CD4-positive, alpha-beta memory T cell (primary cell): Measurements from ENCODE around the gene RPS6KA3. TPM values are rescaled to one million over a fixed set of nuclear protein-coding genes. Genes with fewer than 3 reads are reported as not detected.
A peak's percentile ranks its signal among the peaks of the same experiment; 100 is the strongest.
"Not testable (repeated sequence)": the region's sequence is repeated elsewhere in the genome, so short reads cannot be mapped to it uniquely, and the experiment has no call there.

Experiments used
- CTCF ChIA-PET: fragments of 350-600 bp; sonication (Branson Sonifier 250); formaldehyde crosslinking; loops from one replicate; lab custom pipeline; 2021; ENCODE audit warnings: inconsistent platforms; ENCODE audit not compliant: partially characterized antibody; lab: Charles Lee
- POLR2A ChIA-PET: fragments of 350-600 bp; sonication (Branson Sonifier 250); formaldehyde crosslinking; loops from one replicate; lab custom pipeline; 2021; ENCODE audit not compliant: partially characterized antibody; lab: Charles Lee
- DNase-seq, 5 donors: peaks; one replicate each; pipeline versions ENCODE4 v3.0.0 to v3.0.0-alpha.2; 2020 to 2022; ENCODE audit warnings: mixed read lengths in 1 of 5
- H3K27ac ChIP-seq: one replicate; pipeline ENCODE4 v1.7.0; 2013; ENCODE audit warnings: low read depth, low read length
- H3K27me3 ChIP-seq: 2 replicates; pipeline ENCODE4 v1.7.0; 2013; ENCODE audit warnings: mild to moderate bottlenecking, low read length, moderate library complexity; ENCODE audit not compliant: insufficient read depth
- H3K36me3 ChIP-seq: 2 replicates; pipeline ENCODE4 v1.7.0; 2013; ENCODE audit warnings: mild to moderate bottlenecking, low read length, moderate library complexity; ENCODE audit not compliant: insufficient read depth
- H3K4me1 ChIP-seq: 2 replicates; pipeline ENCODE4 v1.7.0; 2013; ENCODE audit warnings: mild to moderate bottlenecking, low read length, moderate library complexity; ENCODE audit not compliant: insufficient read depth
- H3K4me3 ChIP-seq, 2 donors: one replicate each; pipeline ENCODE4 v1.7.0; 2013; ENCODE audit warnings: low read length in 2 of 2, mild to moderate bottlenecking in 1 of 2
- H3K9me3 ChIP-seq, 2 donors: one replicate each; pipeline ENCODE4 v1.7.0; 2013; ENCODE audit warnings: low read length in 2 of 2, control low read depth in 1 of 2; ENCODE audit not compliant: control insufficient read depth in 1 of 2
- H3K27ac Mint-ChIP-seq, 7 donors: one replicate each; pipeline ENCODE4 v1.8.0; 2020 to 2021; ENCODE audit warnings: mixed read lengths in 7 of 7, mild to moderate bottlenecking in 6 of 7, inconsistent platforms in 3 of 7, moderate library complexity in 3 of 7
- H3K27me3 Mint-ChIP-seq, 2 donors: one replicate each; pipeline ENCODE4 v1.8.0; 2020 to 2021; ENCODE audit warnings: mixed read lengths in 2 of 2
- H3K36me3 Mint-ChIP-seq, 2 donors: one replicate each; pipeline ENCODE4 v1.8.0; 2020 to 2021; ENCODE audit warnings: mixed read lengths in 2 of 2, inconsistent platforms in 1 of 2, mild to moderate bottlenecking in 1 of 2
- H3K4me1 Mint-ChIP-seq, 4 donors: one replicate each; pipeline ENCODE4 v1.8.0; 2020 to 2021; ENCODE audit warnings: mixed read lengths in 4 of 4, mild to moderate bottlenecking in 1 of 4
- H3K4me3 Mint-ChIP-seq, 8 donors: one replicate each; pipeline ENCODE4 v1.8.0; 2020 to 2021; ENCODE audit warnings: mixed read lengths in 8 of 8, mild to moderate bottlenecking in 7 of 8, moderate library complexity in 6 of 8, inconsistent platforms in 3 of 8
- H3K9me3 Mint-ChIP-seq, 8 donors: one replicate each; pipeline ENCODE4 v1.8.0; 2020 to 2021; ENCODE audit warnings: mixed read lengths in 8 of 8, mild to moderate bottlenecking in 5 of 8, inconsistent platforms in 3 of 8, moderate library complexity in 1 of 8
- intact Hi-C: fragments of 100-400 bp; cut with micrococcal nuclease; formaldehyde crosslinking; loops from one replicate; pipeline ENCODE4 v1.15.1; 2023
- polyA plus RNA-seq, 2 donors: library from polyadenylated mRNA; unstranded; fragments of 300-500 nt; fragmentation: Illumina TruSeq; gene quantifications; one replicate each; pipeline ENCODE4 v1.2.3, GENCODE V29; 2021
- total RNA-seq, 2 experiments: library from RNA; stranded (reverse); gene quantifications; one replicate each; pipeline ENCODE4 v1.2.3, GENCODE V29; 2021

Gene RPS6KA3
- total and polyA plus RNA-seq, 4 experiments from 2014 or later: 39.7 to 139 (median 99.2) TPM

DNA sequence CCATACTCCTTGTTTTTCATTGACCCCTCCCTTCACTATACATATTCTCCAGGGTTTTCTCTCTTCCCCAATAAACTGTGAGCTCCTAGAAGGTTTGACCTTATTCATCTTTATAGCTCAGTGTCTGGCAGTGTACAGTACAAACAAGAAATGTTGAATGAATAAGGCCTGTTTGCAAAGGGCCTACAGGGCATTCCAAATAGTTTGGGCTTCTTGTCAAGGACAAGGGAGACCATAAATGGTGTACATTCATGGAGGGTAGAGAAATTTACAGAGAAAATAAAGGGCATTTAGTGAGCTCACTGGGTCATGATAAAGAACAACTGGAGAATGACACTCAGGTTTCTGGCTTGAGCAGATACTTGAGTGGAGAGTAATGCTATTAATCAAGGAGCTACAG lies 77.5 kb downstream of the RPS6KA3 start:
- Histone ChIP-seq H3K4me3 (no peak overlapping the region), H3K4me1 (no peaks in the 10 kb centered on the region), H3K27me3 (no peaks in the 10 kb centered on the region), H3K9me3 (no peaks in the 10 kb centered on the region), H3K36me3 (peaks cover 9% of the 10 kb centered on the region), H3K27ac (no peak overlapping the region)
- peaks cover 0 to 4% (median under 1%) of the 10 kb centered on the region in 4 donors for H3K4me1 Mint-ChIP-seq
- H3K4me3 Mint-ChIP-seq: no peak overlapping the region
- ChIA-PET CTCF (no interaction called here), POLR2A (interaction anchor here (1.0 kb wide), 1 partner anchor 24 kb away, joined by 4 read pairs; no protein-coding TSS in a partner anchor)
- no peak for DNase-seq
- intact Hi-C loops: no loop called here
- no peaks in the 10 kb centered on the region for H3K9me3 Mint-ChIP-seq
- peak overlapping the region in 3 of 7 donors; percentile 3 to 88 (median 5) for H3K27ac Mint-ChIP-seq
- H3K36me3 Mint-ChIP-seq: peaks cover 21 to 32% of the 10 kb centered on the region in 2 donors
- no peaks in the 10 kb centered on the region for H3K27me3 Mint-ChIP-seq

GRCh38 chrX:20181598-20182329 lies 84.9 kb downstream of the RPS6KA3 start:
- Histone ChIP-seq H3K9me3 (no peaks in the 10 kb centered on the region), H3K4me3 (no peak overlapping the region), H3K27ac (no peak overlapping the region), H3K4me1 (peaks cover 13% of the 10 kb centered on the region), H3K27me3 (no peaks in the 10 kb centered on the region), H3K36me3 (peaks cover 12% of the 10 kb centered on the region)
- DNase-seq: no peak
- intact Hi-C loops: no loop called here
- CTCF ChIA-PET: no interaction called here
- peaks cover 4 to 15% (median 13%) of the 10 kb centered on the region in 4 donors for H3K4me1 Mint-ChIP-seq
- H3K27ac Mint-ChIP-seq: peak overlapping the region in 5 of 7 donors; percentile 33 to 81 (median 71)
- no peak overlapping the region for H3K4me3 Mint-ChIP-seq
- H3K36me3 Mint-ChIP-seq: peaks cover 5 to 39% of the 10 kb centered on the region in 2 donors
- H3K9me3 Mint-ChIP-seq: no peaks in the 10 kb centered on the region
- no peaks in the 10 kb centered on the region for H3K27me3 Mint-ChIP-seq
- POLR2A ChIA-PET: no interaction called here

- Mint-ChIP-seq H3K4me3 (no peak overlapping the region), H3K4me1 (peaks cover 1 to 8% (median 6%) of the 10 kb centered on the region in 4 donors), H3K27ac (no peak overlapping the region), H3K9me3 (no peaks in the 10 kb centered on the region), H3K27me3 (no peaks in the 10 kb centered on the region), H3K36me3 (peaks cover 9 to 48% of the 10 kb centered on the region in 2 donors)
- POLR2A ChIA-PET: no interaction called here
- DNase-seq: no peak
- no peak overlapping the region for H3K4me3 ChIP-seq
- no peaks in the 10 kb centered on the region for H3K27me3 ChIP-seq
- no peak overlapping the region for H3K27ac ChIP-seq
- no peaks in the 10 kb centered on the region for H3K9me3 ChIP-seq
- H3K36me3 ChIP-seq: peaks cover 23% of the 10 kb centered on the region
- peaks cover 5% of the 10 kb centered on the region for H3K4me1 ChIP-seq
- intact Hi-C loops: no loop called here
- CTCF ChIA-PET: no interaction called here
These were observed 89.6 kb downstream of the RPS6KA3 start for GRCh38 chrX:20177093-20177492.

DNA sequence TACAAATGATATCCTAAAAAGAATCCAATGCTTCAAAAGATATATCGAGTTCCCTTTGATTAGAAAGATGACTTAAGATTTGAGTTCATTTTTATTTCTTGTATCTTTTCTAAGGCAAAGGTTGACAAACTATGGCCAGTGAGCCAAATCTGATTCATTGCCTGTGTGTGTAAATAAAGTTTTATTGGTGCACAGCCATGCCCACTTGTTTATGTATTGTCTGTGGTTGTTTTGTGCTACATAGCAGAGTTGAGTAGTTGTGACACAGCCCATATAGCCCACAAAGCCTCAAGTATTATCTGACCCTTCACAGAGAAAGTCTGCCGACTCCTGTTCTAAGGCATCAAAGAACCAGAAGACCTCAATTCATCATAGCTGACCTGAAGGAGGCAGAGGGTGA lies 92.9 kb downstream of the RPS6KA3 start:
- Mint-ChIP-seq H3K36me3 (peaks cover 9 to 46% of the 10 kb centered on the region in 2 donors), H3K4me1 (no peaks in the 10 kb centered on the region), H3K4me3 (no peak overlapping the region), H3K27ac (no peak overlapping the region), H3K27me3 (no peaks in the 10 kb centered on the region), H3K9me3 (no peaks in the 10 kb centered on the region)
- DNase-seq: no peak
- no peaks in the 10 kb centered on the region for H3K9me3 ChIP-seq
- H3K4me3 ChIP-seq: no peak overlapping the region
- no peaks in the 10 kb centered on the region for H3K4me1 ChIP-seq
- no peaks in the 10 kb centered on the region for H3K27me3 ChIP-seq
- CTCF ChIA-PET: no interaction called here
- POLR2A ChIA-PET: interaction anchor here (0.6 to 0.7 kb wide), 2 partner anchors 18 to 32 kb away, joined by 3 read pairs; no protein-coding TSS in a partner anchor
- no peak overlapping the region for H3K27ac ChIP-seq
- H3K36me3 ChIP-seq: peaks cover 23% of the 10 kb centered on the region
- intact Hi-C loops: no loop called here

GRCh38 chrX:20173313-20173712 lies 93.4 kb downstream of the RPS6KA3 start:
- Histone ChIP-seq H3K4me1 (no peaks in the 10 kb centered on the region), H3K27ac (no peak overlapping the region), H3K9me3 (no peaks in the 10 kb centered on the region), H3K27me3 (no peaks in the 10 kb centered on the region), H3K4me3 (no peak overlapping the region), H3K36me3 (peaks cover 23% of the 10 kb centered on the region)
- H3K9me3 Mint-ChIP-seq: no peaks in the 10 kb centered on the region
- ChIA-PET POLR2A (interaction anchor here (0.6 to 0.7 kb wide), 2 partner anchors 18 to 33 kb away, joined by 3 read pairs; no protein-coding TSS in a partner anchor), CTCF (no interaction called here)
- H3K27ac Mint-ChIP-seq: no peak overlapping the region
- no peaks in the 10 kb centered on the region for H3K27me3 Mint-ChIP-seq
- H3K36me3 Mint-ChIP-seq: peaks cover 9 to 46% of the 10 kb centered on the region in 2 donors
- H3K4me1 Mint-ChIP-seq: no peaks in the 10 kb centered on the region
- intact Hi-C loops: no loop called here
- no peak for DNase-seq
- no peak overlapping the region for H3K4me3 Mint-ChIP-seq

GRCh38 chrX:20171887-20172286 lies 94.8 kb downstream of the RPS6KA3 start:
- intact Hi-C loops: no loop called here
- no peaks in the 10 kb centered on the region for H3K27me3 ChIP-seq
- no peak overlapping the region for H3K27ac ChIP-seq
- H3K4me1 Mint-ChIP-seq: no peaks in the 10 kb centered on the region
- ChIA-PET CTCF (no interaction called here), POLR2A (no interaction called here)
- H3K27me3 Mint-ChIP-seq: no peaks in the 10 kb centered on the region
- no peaks in the 10 kb centered on the region for H3K9me3 ChIP-seq
- H3K4me1 ChIP-seq: no peaks in the 10 kb centered on the region
- H3K27ac Mint-ChIP-seq: no peak overlapping the region
- DNase-seq: no peak
- H3K4me3 ChIP-seq: no peak overlapping the region
- H3K36me3 Mint-ChIP-seq: peaks cover 12 to 49% of the 10 kb centered on the region in 2 donors
- no peaks in the 10 kb centered on the region for H3K9me3 Mint-ChIP-seq
- peaks cover 20% of the 10 kb centered on the region for H3K36me3 ChIP-seq
- H3K4me3 Mint-ChIP-seq: no peak overlapping the region

- H3K9me3 Mint-ChIP-seq, CTCF ChIA-PET, H3K4me1 ChIP-seq, H3K4me3 Mint-ChIP-seq, H3K9me3 ChIP-seq, intact Hi-C loops, H3K27ac ChIP-seq, H3K27me3 ChIP-seq, POLR2A ChIA-PET, H3K4me3 ChIP-seq, DNase-seq, H3K4me1 Mint-ChIP-seq, H3K27me3 Mint-ChIP-seq: not testable (repeated sequence)
- Mint-ChIP-seq H3K27ac (peak overlapping the region in 1 of 7 donors; percentile 46), H3K36me3 (peaks cover 7 to 50% of the 10 kb centered on the region in 2 donors)
- H3K36me3 ChIP-seq: peaks cover 23% of the 10 kb centered on the region
These were observed 104.2 kb downstream of the RPS6KA3 start for GRCh38 chrX:20162516-20162915.
